Activated naive CD4-positive, alpha-beta T cell treated with anti-CD3 and anti-CD28 coated beads for 36 hours (primary cell): ENCODE results near the gene ZNF219. TPM values are rescaled to one million over a fixed set of nuclear protein-coding genes. Genes with fewer than 3 reads are reported as not detected.

ENCODE experiments used
- CTCF ChIA-PET: fragments of 350-600 bp; sonication (Branson Sonifier 250); formaldehyde crosslinking; loops from one replicate; lab custom pipeline; 2021; ENCODE audit warnings: antibody characterized with exemption; lab: Charles Lee
- DNase-seq: peaks from one replicate; pipeline ENCODE4 v3.0.0-alpha.2; 2020
- H3K27ac Mint-ChIP-seq: one replicate; pipeline ENCODE4 v1.8.0; 2021; ENCODE audit warnings: mild to moderate bottlenecking, mixed read lengths
- H3K27me3 Mint-ChIP-seq: one replicate; pipeline ENCODE4 v1.8.0; 2021; ENCODE audit warnings: low read depth, mixed read lengths
- H3K36me3 Mint-ChIP-seq: one replicate; pipeline ENCODE4 v1.8.0; 2021; ENCODE audit warnings: low read depth, mixed read lengths
- H3K4me1 Mint-ChIP-seq: one replicate; pipeline ENCODE4 v1.8.0; 2021; ENCODE audit warnings: low read depth, mixed read lengths
- H3K4me3 Mint-ChIP-seq: one replicate; pipeline ENCODE4 v1.8.0; 2021; ENCODE audit warnings: mild to moderate bottlenecking, moderate library complexity, mixed read lengths
- H3K9me3 Mint-ChIP-seq: one replicate; pipeline ENCODE4 v1.8.0; 2021; ENCODE audit warnings: mixed read lengths
- intact Hi-C: fragments of 100-400 bp; cut with micrococcal nuclease; formaldehyde crosslinking; loops from one replicate; pipeline ENCODE4 v1.15.1; 2023
- total RNA-seq, 2 experiments: library from RNA; stranded (reverse); gene quantifications; one replicate each; pipeline ENCODE4 v1.2.3, GENCODE V29; 2021

The ZNF219 gene
- total RNA-seq, 2 experiments from 2014 or later: 8.3 to 9.2 TPM

DNA sequence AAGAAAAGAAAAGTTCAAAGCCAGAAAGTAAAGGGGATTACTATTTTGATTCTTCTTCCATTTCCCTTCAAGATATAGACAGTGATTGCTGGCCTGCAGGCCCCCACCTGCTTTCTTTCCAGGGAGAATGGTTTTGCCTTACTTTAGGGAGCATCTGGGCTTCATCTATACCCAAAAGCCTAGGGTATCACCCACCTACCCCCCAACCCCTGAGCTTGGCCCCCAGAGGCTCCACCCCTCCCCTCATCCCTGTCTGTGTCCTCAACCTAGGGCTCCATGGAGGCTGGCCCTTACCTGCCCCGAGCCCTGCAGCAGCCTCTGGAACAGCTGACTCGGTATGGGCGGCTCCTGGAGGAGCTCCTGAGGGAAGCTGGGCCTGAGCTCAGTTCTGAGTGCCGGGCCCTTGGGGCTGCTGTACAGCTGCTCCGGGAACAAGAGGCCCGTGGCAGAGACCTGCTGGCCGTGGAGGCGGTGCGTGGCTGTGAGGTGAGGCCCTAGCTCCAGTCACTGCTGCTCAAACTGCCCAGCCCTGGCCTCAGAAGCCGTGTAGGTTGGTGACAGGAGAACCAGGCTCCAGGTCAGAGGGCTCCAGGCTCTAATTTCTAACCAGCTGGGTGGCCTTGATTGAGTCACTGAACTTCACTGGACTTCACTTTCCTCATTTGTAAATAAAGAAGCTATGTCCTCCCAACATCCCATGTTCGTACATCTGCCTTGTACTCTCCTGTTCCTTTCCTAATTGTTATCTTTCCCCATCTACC lies 14.7 kb downstream of the ZNF219 start:
- H3K4me3 Mint-ChIP-seq: no peak overlapping the region
- H3K27me3 Mint-ChIP-seq: no peaks in the 10 kb centered on the region
- DNase-seq: no peak
- no peaks in the 10 kb centered on the region for H3K9me3 Mint-ChIP-seq
- intact Hi-C loops: no loop called here
- CTCF ChIA-PET: interaction anchor here (0.6 to 8.6 kb wide), 7 partner anchors 9 to 112 kb away, joined by 3 to 60 read pairs (median 6); partner anchors contain the start of gene ARHGEF40
- H3K4me1 Mint-ChIP-seq: peaks cover 13% of the 10 kb centered on the region
- H3K36me3 Mint-ChIP-seq: no peaks in the 10 kb centered on the region
- no peak overlapping the region for H3K27ac Mint-ChIP-seq

DNA sequence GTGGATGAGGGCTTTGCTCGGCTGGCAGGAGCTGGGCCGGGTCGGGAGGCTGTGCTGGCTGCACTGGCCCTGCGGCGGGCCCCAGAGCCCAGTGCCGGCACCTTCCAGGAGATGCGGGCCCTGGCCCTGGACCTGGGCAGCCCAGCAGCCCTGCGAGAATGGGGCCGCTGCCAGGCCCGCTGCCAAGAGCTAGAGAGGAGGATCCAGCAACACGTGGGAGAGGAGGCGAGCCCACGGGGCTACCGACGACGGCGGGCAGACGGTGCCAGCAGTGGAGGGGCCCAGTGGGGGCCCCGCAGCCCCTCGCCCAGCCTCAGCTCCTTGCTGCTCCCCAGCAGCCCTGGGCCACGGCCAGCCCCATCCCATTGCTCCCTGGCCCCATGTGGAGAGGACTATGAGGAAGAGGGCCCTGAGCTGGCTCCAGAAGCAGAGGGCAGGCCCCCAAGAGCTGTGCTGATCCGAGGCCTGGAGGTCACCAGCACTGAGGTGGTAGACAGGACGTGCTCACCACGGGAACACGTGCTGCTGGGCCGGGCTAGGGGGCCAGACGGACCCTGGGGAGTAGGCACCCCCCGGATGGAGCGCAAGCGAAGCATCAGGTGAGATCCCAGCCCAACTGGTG lies 16.8 kb downstream of the ZNF219 start:
- DNase-seq: no peak
- CTCF ChIA-PET: interaction anchor here (1.0 to 3.2 kb wide), 3 partner anchors 8 to 23 kb away, joined by 4 to 18 read pairs (median 4); no protein-coding TSS in a partner anchor
- peaks cover 2% of the 10 kb centered on the region for H3K4me1 Mint-ChIP-seq
- intact Hi-C loops: no loop called here
- H3K9me3 Mint-ChIP-seq: no peaks in the 10 kb centered on the region
- H3K27ac Mint-ChIP-seq: no peak overlapping the region
- H3K27me3 Mint-ChIP-seq: no peaks in the 10 kb centered on the region
- H3K4me3 Mint-ChIP-seq: no peak overlapping the region
- H3K36me3 Mint-ChIP-seq: no peaks in the 10 kb centered on the region

DNA sequence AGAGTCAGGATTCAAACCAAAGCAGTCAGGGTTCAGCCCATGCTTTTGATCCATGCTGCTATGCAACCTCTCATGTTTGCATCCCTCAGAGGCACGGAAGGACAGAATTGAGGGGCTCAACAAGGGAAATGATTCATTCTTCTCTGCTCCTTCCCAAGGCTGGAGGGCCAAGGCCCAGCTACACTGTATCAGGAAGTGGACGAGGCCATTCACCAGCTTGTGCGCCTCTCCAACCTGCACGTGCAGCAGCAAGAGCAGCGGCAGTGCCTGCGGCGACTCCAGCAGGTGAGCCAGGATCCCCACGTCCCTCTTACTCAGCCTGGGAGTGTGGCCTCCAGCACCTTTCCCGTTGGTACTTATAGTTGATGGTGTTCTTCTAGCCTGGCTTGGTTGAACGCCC lies 19.7 kb downstream of the ZNF219 start:
- Mint-ChIP-seq H3K27ac (no peak overlapping the region), H3K4me1 (no peaks in the 10 kb centered on the region), H3K27me3 (no peaks in the 10 kb centered on the region), H3K9me3 (no peaks in the 10 kb centered on the region), H3K36me3 (no peaks in the 10 kb centered on the region), H3K4me3 (no peak overlapping the region)
- intact Hi-C loops: no loop called here
- DNase-seq: no peak
- CTCF ChIA-PET: interaction anchor here (2.4 to 2.9 kb wide), 3 partner anchors 11 to 64 kb away, joined by 9 to 10 read pairs (median 10); no protein-coding TSS in a partner anchor

DNA sequence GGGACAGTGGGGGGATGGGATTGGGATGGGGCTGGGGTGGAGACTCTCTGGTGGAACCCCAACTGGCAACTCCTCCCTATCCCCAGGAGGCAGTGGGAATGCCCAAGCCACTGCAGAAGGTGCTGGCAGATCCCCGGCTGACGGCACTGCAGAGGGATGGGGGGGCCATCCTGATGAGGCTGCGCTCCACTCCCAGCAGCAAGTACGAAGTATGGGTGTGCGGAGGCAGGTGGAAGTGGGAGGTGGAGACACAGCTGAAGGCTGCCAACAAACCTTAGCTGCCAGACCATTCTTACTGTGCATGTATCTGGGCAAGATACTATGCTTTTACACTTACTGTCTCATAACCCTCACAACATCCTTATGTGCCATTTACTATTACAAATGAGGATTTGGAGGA lies 20.2 kb downstream of the ZNF219 start:
- CTCF ChIA-PET: interaction anchor here (1.1 to 2.9 kb wide), 4 partner anchors 10 to 63 kb away, joined by 3 to 10 read pairs (median 10); no protein-coding TSS in a partner anchor
- Mint-ChIP-seq H3K4me1 (no peaks in the 10 kb centered on the region), H3K4me3 (no peak overlapping the region), H3K27ac (no peak overlapping the region), H3K36me3 (no peaks in the 10 kb centered on the region), H3K27me3 (peaks cover 4% of the 10 kb centered on the region), H3K9me3 (no peaks in the 10 kb centered on the region)
- intact Hi-C loops: no loop called here
- no peak for DNase-seq

DNA sequence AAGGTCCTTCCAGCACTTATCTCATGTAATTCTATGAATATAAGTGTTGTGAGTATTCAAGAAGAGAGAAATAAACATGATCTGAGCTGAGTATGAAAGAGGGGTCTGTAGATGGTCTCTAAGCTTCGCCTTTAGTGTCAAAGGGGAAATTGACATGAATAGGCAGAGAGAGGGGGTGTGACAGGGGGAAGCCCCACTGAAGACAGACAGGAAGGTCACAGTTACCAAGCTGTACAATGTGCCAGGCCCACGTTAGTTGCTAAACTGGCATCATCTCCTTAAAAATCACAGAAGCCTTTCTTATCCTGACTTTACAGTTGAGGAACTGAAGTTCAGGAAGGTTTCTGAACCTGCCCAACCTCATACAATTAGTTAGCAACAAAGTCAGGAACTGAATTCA lies 20.8 kb downstream of the ZNF219 start:
- H3K4me1 Mint-ChIP-seq: no peaks in the 10 kb centered on the region
- DNase-seq: no peak
- no peaks in the 10 kb centered on the region for H3K36me3 Mint-ChIP-seq
- no peak overlapping the region for H3K4me3 Mint-ChIP-seq
- CTCF ChIA-PET: interaction anchor here (1.1 to 2.9 kb wide), 4 partner anchors 9 to 63 kb away, joined by 3 to 10 read pairs (median 10); no protein-coding TSS in a partner anchor
- intact Hi-C loops: no loop called here
- H3K9me3 Mint-ChIP-seq: no peaks in the 10 kb centered on the region
- H3K27ac Mint-ChIP-seq: no peak overlapping the region
- peaks cover 5% of the 10 kb centered on the region for H3K27me3 Mint-ChIP-seq

DNA sequence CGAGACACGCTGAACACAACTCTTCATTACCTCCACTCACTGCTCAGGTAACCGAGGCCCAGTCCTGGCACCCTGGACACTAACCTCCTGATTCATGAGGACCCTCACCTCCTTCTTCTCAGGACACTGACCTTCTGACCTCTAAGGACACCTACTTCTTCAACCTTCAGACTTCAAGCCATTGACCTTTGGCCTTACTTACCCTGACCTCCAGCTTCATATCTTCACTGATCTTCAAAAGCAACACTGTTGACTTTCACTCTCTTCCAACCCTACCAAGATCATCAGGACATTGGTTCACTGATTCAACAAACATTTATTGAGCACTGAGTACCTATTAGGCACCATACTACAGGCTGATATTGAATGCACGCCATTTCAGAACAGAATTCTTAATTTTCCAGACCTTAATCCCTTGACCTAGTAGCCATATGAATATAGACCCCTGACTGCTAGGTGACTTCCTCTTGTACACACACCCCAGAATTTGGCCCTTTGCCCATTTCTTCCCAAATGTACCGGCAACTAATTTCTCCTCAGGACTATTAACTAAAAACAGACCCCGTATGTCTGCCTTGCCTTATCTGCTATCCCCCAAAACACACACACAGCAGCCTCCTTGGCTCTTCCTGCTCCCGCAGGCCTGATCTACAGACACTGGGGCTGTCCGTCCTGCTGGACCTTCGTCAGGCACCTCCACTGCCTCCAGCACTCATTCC lies 22.6 kb downstream of the ZNF219 start:
- no peaks in the 10 kb centered on the region for H3K36me3 Mint-ChIP-seq
- no peak overlapping the region for H3K4me3 Mint-ChIP-seq
- intact Hi-C loops: no loop called here
- H3K4me1 Mint-ChIP-seq: peaks cover 8% of the 10 kb centered on the region
- H3K27ac Mint-ChIP-seq: no peak overlapping the region
- CTCF ChIA-PET: interaction anchor here (2.8 to 5.8 kb wide), 2 partner anchors 11 to 17 kb away, joined by 15 to 60 read pairs; no protein-coding TSS in a partner anchor
- H3K27me3 Mint-ChIP-seq: peaks cover 22% of the 10 kb centered on the region
- H3K9me3 Mint-ChIP-seq: no peaks in the 10 kb centered on the region
- no peak for DNase-seq

DNA sequence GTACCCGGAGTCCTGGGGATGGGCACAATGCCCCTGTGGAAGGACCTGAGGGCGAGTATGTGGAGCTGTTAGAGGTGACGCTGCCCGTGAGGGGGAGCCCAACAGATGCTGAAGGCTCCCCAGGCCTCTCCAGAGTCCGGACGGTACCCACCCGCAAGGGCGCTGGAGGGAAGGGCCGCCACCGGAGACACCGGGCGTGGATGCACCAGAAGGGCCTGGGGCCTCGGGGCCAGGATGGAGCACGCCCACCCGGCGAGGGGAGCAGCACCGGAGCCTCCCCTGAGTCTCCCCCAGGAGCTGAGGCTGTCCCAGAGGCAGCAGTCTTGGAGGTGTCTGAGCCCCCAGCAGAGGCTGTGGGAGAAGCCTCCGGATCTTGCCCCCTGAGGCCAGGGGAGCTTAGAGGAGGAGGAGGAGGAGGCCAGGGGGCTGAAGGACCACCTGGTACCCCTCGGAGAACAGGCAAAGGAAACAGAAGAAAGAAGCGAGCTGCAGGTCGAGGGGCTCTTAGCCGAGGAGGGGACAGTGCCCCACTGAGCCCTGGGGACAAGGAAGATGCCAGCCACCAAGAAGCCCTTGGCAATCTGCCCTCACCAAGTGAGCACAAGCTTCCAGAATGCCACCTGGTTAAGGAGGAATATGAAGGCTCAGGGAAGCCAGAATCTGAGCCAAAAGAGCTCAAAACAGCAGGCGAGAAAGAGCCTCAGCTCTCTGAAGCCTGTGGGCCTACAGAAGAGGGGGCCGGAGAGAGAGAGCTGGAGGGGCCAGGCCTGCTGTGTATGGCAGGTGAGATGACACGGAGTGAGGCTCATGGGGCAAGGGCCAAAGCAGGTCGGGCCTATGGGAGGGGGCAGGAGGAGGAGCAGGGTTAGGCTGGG lies 23.8 kb downstream of the ZNF219 start:
- DNase-seq: no peak
- Mint-ChIP-seq H3K9me3 (no peaks in the 10 kb centered on the region), H3K4me3 (no peak overlapping the region), H3K4me1 (peaks cover 16% of the 10 kb centered on the region), H3K36me3 (no peaks in the 10 kb centered on the region), H3K27me3 (peaks cover 31% of the 10 kb centered on the region), H3K27ac (no peak overlapping the region)
- intact Hi-C loops: no loop called here
- CTCF ChIA-PET: interaction anchor here (0.6 to 5.8 kb wide), 4 partner anchors 12 to 69 kb away, joined by 4 to 60 read pairs (median 10); no protein-coding TSS in a partner anchor

DNA sequence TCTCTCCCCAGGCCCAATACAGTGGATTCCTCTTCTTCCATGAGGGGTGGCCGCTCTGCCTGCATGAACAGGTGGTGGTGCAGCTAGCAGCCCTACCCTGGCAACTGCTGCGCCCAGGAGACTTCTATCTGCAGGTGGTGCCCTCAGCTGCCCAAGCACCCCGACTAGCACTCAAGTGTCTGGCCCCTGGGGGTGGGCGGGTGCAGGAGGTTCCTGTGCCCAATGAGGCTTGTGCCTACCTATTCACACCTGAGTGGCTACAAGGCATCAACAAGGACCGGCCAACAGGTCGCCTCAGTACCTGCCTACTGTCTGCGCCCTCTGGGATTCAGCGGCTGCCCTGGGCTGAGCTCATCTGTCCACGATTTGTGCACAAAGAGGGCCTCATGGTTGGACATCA lies 24.5 kb downstream of the ZNF219 start:
- Mint-ChIP-seq H3K27me3 (peaks cover 39% of the 10 kb centered on the region), H3K36me3 (no peaks in the 10 kb centered on the region), H3K4me1 (peaks cover 23% of the 10 kb centered on the region), H3K27ac (no peak overlapping the region), H3K9me3 (no peaks in the 10 kb centered on the region), H3K4me3 (no peak overlapping the region)
- CTCF ChIA-PET: interaction anchor here (0.6 to 5.8 kb wide), 4 partner anchors 13 to 68 kb away, joined by 3 to 60 read pairs (median 10); no protein-coding TSS in a partner anchor
- DNase-seq: no peak
- intact Hi-C loops: no loop called here

DNA sequence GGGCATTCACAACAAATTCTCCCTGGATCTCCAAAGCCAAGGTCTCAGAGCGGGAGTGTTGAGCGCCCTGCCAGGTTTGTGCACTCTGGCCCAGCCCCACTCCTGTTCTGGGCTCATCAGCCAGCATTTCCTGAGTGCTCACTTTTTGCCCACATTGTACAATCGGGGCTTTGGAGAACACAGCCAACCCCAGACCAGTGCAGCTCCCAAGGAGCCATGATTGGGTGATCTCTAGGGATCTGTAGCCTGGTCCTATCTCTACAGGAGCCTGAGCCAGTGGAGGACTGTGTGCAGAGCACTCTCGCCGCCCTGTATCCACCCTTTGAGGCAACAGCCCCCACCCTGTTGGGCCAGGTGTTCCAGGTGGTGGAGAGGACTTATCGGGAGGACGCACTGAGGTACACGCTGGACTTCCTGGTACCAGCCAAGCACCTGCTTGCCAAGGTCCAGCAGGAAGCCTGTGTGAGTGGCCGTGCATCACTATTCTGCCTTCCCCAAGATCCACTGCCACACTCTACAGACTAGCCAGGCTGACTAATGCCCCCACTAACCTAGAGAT lies 25.6 kb downstream of the ZNF219 start:
- Mint-ChIP-seq H3K4me3 (no peak overlapping the region), H3K27me3 (peaks cover 47% of the 10 kb centered on the region), H3K36me3 (no peaks in the 10 kb centered on the region), H3K27ac (no peak overlapping the region), H3K4me1 (peaks cover 29% of the 10 kb centered on the region), H3K9me3 (no peaks in the 10 kb centered on the region)
- DNase-seq: no peak
- CTCF ChIA-PET: interaction anchor here (0.7 to 5.8 kb wide), 6 partner anchors 14 to 238 kb away, joined by 3 to 60 read pairs (median 19); no protein-coding TSS in a partner anchor
- intact Hi-C loops: no loop called here

DNA sequence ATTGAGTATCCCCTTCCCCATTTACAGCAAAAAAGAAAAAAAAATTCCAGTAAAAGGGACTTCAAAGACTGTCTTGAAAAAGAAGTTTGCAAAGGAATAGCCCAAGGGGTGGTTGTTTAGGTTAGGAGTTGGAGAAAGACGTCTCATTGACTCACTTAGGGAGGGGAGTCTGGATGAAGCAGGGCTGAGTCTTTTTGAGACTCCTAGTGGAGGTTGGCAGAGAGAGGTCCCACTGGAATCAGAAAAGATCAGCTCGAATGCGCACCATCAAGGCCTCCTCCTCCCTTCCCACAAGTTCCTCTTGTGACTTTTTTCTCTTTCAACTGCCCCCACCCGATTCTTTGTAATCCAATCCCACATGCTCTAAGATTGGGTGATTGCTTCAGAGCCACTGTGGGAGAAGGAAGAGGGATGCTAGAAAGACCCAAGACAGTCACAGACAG lies 26.4 kb downstream of the ZNF219 start:
- H3K27ac Mint-ChIP-seq: no peak overlapping the region
- no peaks in the 10 kb centered on the region for H3K36me3 Mint-ChIP-seq
- intact Hi-C loops: no loop called here
- CTCF ChIA-PET: interaction anchor here (0.7 to 5.8 kb wide), 10 partner anchors 11 to 239 kb away, joined by 3 to 60 read pairs (median 10); no protein-coding TSS in a partner anchor
- no peak overlapping the region for H3K4me3 Mint-ChIP-seq
- H3K4me1 Mint-ChIP-seq: peaks cover 29% of the 10 kb centered on the region
- peaks cover 52% of the 10 kb centered on the region for H3K27me3 Mint-ChIP-seq
- H3K9me3 Mint-ChIP-seq: no peaks in the 10 kb centered on the region
- DNase-seq: no peak
